Measurements from ENCODE around the gene SFI1. TPM values are rescaled to one million over a fixed set of nuclear protein-coding genes. Genes with fewer than 3 reads are reported as not detected.
"Not testable (repeated sequence)": the region's sequence is repeated elsewhere in the genome, so short reads cannot be mapped to it uniquely, and the experiment has no call there.

Gene SFI1
- total RNA-seq, 1 donor from 2014 or later: 6.7 TPM

- DNase-seq (ENCODE audit: missing footprints) (no peak), ATAC-seq (no peak)
- intact Hi-C loops (cut with DNase I): no loop called here
Measured at GRCh38 chr22:31537019-31537535, 40.7 kb downstream of the SFI1 start.

DNA sequence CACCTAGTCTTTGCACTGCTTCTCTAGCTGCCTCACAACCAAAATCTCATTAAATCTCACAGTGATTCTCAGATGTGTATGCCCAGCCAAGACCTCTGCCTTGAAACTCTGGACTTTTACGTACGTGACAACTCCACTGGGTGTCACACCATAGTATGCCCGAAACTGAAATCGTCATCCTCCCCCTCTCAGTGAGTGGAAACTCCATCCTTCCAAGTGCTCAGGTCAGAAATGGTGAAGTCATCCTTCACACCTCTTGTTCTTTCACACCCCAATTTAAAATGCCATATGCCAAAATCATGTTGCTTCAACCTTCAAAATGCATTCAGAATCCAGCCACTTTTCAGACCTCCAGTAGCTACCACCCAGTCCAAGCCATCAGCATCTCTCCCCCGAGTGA is 42.5 kb downstream of the SFI1 start:
- ATAC-seq: no peak
- intact Hi-C loops (cut with DNase I): no loop called here
- DNase-seq (ENCODE audit: missing footprints): no peak

DNA sequence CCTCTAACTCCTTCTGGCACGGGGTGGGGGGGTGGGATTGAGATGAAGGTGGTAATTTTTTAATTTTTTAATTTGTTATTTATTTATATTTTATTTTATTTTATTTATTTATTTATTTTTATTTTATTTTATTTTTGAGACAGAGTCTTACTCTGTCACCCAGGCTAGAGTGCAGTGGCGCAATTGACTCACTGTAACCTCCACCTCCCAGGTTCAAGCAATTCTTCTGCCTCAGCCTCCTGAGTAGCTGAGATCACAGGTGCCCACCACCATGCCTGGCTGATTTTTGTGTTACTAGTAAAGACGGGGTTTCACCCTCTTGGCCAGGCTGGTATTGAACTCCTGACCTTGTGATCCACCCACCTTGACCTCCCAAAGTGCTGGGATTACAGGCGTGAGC is 43.8 kb downstream of the SFI1 start:
- ATAC-seq; DNase-seq (ENCODE audit: missing footprints); intact Hi-C loops (cut with DNase I): not testable (repeated sequence)

GRCh38 chr22:31540966-31541365 is 44.6 kb downstream of the SFI1 start:
- ATAC-seq: no peak
- intact Hi-C loops (cut with DNase I): no loop called here
- no peak for DNase-seq (ENCODE audit: missing footprints)

GRCh38 chr22:31544481-31545480 is 48.4 kb downstream of the SFI1 start:
- DNase-seq (ENCODE audit: missing footprints) (no peak), ATAC-seq (no peak)
- intact Hi-C loops (cut with DNase I): no loop called here

DNA sequence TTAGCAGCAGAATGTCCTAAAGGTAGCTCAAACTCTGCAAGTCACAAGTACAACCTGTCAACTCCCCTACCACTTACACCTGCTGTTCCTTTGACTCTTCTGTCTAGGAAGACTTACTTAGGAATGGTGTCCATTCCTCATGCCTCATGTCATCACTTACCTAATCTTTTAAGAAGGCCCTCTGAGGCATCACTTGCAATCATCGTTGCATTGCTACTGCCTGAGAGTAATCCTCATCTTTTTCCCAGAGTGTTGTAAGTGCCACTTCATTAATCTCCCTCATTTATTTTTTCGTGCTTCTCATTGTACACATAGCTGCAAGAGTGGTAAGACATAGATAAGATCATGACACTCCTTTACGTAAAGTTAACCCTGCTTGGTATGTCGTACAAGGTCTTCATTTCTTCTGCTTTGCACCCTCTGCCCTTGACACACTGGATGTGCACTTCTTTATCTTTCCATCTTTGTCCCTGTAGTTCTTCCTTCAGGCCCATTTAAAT is 54.6 kb downstream of the SFI1 start:
- no peak for ATAC-seq
- intact Hi-C loops (cut with DNase I): no loop called here
- no peak for DNase-seq (ENCODE audit: missing footprints)

DNA sequence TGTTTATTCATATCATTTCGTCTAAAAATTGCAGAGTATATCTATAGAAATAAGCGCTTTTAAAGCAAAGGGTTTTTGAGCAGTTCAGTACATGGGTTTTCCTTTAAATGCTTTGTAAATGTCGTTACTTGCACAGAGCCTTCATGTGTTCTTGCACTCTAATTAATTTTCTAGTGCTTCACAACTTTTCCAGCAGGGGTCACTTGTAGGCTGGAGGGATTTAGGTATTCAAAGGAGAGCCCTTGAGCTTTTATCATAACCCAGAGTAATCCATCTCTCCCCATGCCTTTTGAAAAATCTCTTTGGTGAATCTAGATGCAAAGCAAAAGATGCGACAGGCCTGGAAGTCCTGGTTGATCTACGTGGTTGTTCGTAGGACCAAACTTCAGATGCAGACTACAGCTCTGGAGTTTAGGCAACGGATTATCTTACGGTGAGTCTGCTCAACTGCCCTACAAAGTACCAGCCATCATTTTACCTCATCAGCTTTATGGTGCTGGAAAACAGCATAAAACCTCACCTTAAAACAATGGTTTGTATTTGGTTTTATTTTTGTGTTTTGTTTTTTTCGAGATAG is 60.4 kb downstream of the SFI1 start:
- intact Hi-C loops (cut with DNase I): no loop called here
- no peak for DNase-seq (ENCODE audit: missing footprints)
- ATAC-seq: peak; percentile 39

DNA sequence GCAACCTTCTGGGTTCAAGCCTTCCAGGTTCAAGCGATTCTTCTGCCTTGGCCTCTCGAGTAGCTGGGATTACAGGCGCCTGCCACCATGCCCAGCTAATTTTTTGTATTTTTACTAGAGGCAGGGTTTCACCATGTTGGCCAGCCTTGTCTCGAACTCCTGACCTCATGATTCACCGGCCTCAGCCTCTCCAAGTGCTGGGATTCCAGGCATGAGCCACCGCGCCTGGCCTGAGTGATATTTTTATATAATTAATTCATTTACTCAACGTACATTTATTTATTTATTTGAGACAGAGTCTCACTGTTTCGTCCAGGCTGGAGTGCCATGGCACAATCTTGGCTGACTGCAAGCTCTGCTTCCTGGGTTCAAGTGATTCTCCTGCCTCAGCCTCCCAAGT is 62.2 kb downstream of the SFI1 start:
- intact Hi-C loops (cut with DNase I); ATAC-seq; DNase-seq (ENCODE audit: missing footprints): not testable (repeated sequence)

GRCh38 chr22:31561238-31561887 is 65.0 kb downstream of the SFI1 start:
- intact Hi-C loops (cut with DNase I): loop anchor here (1.0 kb wide), 1 partner anchor 72 kb away; no protein-coding TSS in a partner anchor
- peak; percentile 85 for ATAC-seq
- peak; percentile 77 for DNase-seq (ENCODE audit: missing footprints)

DNA sequence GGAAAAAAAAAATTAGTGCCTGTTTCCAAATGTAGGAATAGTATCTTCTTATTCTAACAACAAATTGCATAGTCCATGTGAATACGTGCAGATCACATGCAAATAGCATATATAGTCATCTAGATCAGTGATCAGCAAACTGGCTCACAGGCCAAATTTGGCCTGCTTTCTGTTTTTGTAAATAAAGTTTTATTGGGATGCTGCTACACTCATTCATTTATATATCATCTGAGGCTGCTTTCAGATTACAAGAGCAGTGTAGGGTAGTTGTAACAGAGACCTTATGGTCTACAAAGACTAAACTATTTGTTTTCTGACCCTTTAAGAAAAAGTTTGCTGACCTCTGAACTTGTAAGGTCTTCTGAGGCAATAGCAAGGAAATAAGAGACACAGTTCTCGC is 65.6 kb downstream of the SFI1 start:
- DNase-seq (ENCODE audit: missing footprints) (no peak), ATAC-seq (no peak)
- intact Hi-C loops (cut with DNase I): loop anchor here (1.0 kb wide), 1 partner anchor 71 kb away; no protein-coding TSS in a partner anchor

DNA sequence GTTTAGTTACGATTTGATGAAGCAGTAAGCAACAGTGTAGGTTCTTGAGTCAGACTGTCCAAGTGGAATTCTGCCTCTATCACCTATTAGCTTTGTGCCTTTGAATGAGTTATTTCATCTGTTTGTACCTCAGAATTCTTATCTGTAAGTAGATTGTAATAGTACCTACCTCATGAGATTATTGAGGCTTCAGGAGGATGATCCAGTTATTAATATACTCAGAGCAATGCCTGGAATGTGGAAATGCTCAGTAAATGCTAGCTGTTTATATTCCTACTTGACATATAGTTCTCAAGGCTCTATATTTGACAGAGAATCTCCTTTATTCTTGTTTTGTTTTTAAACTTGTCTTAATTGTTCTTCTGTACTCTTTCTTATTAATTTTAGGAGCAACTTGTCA is 70.1 kb downstream of the SFI1 start:
- intact Hi-C loops (cut with DNase I): no loop called here
- no peak for DNase-seq (ENCODE audit: missing footprints)
- no peak for ATAC-seq

- intact Hi-C loops (cut with DNase I): no loop called here
- ATAC-seq (peak; percentile 37), DNase-seq (ENCODE audit: missing footprints) (no peak)
Measured at GRCh38 chr22:31567196-31567595, 70.9 kb downstream of the SFI1 start.

GRCh38 chr22:31567702-31568101 is 71.4 kb downstream of the SFI1 start:
- no peak for DNase-seq (ENCODE audit: missing footprints)
- no peak for ATAC-seq
- intact Hi-C loops (cut with DNase I): no loop called here

DNA sequence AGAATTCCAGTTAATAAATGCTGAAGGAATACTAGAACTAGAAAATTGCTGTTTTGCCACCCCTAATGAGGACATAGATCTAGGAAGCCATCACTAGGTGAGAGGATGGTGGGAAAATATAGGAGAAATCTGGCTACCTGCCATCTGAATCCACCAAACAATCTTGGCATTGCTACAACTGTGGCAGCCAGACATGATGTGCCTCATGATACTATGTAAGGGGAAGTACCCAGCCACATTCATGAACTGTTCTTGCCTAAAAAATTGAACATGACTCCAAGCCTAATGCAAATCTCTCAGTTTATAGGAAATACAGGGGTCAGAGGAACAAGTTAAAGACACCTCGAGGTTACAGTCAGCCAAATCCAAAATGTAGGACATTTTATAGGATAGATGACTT is 72.8 kb downstream of the SFI1 start:
- intact Hi-C loops (cut with DNase I): no loop called here
- no peak for ATAC-seq
- DNase-seq (ENCODE audit: missing footprints): no peak

DNA sequence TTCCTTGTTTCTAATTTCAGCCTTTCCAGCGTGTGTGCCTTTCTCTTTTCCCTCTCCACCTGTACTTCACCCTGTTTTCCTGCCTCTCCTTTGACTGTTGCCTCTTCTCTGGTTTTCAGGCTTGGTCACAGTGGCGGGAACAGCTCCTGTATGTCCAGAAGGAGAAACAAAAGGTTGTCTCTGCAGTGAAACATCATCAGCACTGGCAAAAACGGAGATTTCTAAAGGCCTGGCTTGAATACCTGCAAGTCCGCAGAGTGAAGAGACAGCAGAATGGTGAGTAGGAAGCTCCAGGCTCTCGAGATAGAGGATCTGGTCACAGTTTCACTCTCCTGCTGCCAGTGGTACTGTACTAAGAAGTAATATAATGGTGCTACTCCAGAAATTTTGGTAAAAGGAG is 76.6 kb downstream of the SFI1 start:
- no peak for ATAC-seq
- DNase-seq (ENCODE audit: missing footprints): no peak
- intact Hi-C loops (cut with DNase I): no loop called here

DNA sequence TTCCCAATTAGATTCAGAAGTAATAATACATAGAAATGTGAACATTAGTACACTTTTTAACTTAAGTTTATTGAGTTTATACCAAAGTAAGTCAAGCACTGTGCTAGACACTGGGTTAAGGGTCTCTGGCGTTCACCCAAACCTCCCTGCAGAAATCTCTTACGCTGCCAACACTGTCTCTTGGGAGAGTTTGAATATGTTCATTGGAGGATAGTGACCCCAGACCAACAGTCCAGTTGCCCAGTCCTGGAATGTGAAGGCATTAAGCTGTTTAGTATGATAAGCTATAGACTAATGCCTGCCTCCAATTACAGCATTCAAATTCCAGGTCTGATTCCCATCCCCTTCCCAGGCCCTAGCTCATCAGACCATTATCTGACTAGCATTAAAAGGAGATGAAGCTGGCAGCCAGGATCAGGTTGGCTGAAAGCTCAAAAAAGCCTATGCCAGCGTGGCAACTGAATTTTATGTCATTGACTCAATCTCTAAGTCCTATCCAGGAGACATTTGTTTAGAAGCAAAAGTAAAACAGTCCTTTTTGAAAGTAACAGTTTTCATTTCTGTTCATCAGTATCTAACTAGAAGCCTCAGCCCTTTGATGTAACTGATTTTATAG is 77.8 kb downstream of the SFI1 start:
- ATAC-seq: no peak
- no peak for DNase-seq (ENCODE audit: missing footprints)
- intact Hi-C loops (cut with DNase I): no loop called here

- DNase-seq (ENCODE audit: missing footprints): no peak
- ATAC-seq: no peak
- intact Hi-C loops (cut with DNase I): no loop called here
Measured at GRCh38 chr22:31575190-31575589, 78.9 kb downstream of the SFI1 start.

DNA sequence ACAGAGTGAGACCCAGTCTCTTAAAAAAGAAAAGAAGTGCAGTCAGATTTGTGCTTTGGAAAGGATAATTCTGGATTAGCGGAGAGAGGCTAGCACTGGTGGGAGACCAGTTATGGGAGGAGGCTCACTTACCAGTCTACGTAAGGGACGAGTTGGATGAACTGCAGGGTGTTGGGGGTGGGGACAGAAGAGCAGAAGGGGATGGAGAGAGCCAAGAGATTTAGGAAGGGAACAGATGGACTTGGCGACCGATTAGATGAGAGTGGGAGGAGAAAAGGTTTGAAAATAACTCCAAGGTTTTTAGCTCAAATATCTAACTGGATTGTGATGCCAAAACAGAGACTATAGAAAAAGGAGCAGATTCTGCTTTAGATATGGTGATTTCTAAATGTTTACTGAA is 81.4 kb downstream of the SFI1 start:
- no peak for ATAC-seq
- no peak for DNase-seq (ENCODE audit: missing footprints)
- intact Hi-C loops (cut with DNase I): no loop called here

DNA sequence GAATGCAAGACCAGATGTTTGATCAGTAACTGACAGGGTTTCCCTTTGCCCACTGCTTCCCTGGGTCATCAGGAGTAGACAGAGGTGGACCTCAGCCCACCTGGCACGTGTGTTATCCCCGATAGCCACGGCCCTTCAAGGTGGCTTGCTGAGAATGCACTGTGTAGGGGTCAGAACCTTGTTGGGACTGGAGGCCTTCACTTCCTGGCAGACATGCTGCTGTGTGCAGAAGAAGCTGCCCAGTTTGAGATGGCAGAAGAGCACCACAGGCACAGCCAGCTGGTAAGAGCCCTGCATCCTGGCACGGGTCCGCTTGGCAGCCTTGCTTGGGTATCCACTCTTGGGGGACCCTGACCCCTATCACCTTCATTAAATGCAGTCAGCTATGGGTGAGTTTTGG is 81.8 kb downstream of the SFI1 start:
- DNase-seq (ENCODE audit: missing footprints) (no peak), ATAC-seq (no peak)
- intact Hi-C loops (cut with DNase I): no loop called here
